Fibroblast of villous mesenchyme (primary cell): ENCODE data around the gene DIDO1. TPM values are rescaled to one million over a fixed set of nuclear protein-coding genes. Genes with fewer than 3 reads are reported as not detected.

Experiments used
- DNase-seq: peaks from one replicate; pipeline ENCODE4 v3.0.0-alpha.2; 2010; ENCODE audit warnings: low read depth
- H3K4me3 ChIP-seq: 2 replicates; pipeline ENCODE4 v1.5.1; 2011; ENCODE audit warnings: low read depth, mild to moderate bottlenecking, low read length
- CTCF ChIP-seq: IDR thresholded peaks from 2 replicates; pipeline ENCODE4 v1.5.1; 2012; ENCODE audit warnings: low read depth, mild to moderate bottlenecking, low read length; ENCODE audit not compliant: insufficient read depth
- total RNA-seq: library from RNA; depleted of rRNA; stranded (reverse); fragments of >200 nt; gene quantifications from 2 replicates; pipeline ENCODE4 v1.2.3, GENCODE V29; 2012

Gene DIDO1
- total RNA-seq, 1 donor, result 47.5 TPM

- no peak overlapping the region for H3K4me3 ChIP-seq
- DNase-seq, result no peak
These were observed 9.1 kb upstream of the DIDO1 start for GRCh38 chr20:62935204-62935967.

GRCh38 chr20:62933966-62934365 lies 7.7 kb upstream of the DIDO1 start:
- DNase-seq, result no peak
- TF ChIP-seq CTCF, result no peak
- no peak overlapping the region for H3K4me3 ChIP-seq

More at GRCh38 chr20:62935204-62935967, 9.1 kb upstream of the DIDO1 start:
- no peak for TF ChIP-seq CTCF

DNA sequence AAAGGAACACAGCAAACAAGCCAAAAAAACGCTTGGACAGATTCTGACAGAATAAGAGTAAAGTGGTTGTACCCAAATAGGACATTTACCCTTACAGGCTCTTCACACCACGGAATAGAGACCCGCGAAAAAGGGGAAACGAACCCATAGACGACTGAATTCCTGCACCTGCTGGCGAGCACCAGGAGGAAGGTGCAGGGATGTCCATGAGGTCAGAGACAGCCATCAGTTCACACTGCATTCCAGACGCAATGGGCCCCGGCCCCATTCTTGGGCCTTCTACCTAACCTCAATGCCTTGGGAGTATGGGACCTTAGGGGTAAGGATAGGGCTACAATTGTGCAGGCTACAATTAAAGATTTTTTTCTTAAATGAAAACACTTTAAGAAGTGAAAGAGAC lies 5.2 kb upstream of the DIDO1 start:
- DNase-seq, result no peak
- H3K4me3 ChIP-seq, result no peak overlapping the region
- TF ChIP-seq CTCF, result no peak

DNA sequence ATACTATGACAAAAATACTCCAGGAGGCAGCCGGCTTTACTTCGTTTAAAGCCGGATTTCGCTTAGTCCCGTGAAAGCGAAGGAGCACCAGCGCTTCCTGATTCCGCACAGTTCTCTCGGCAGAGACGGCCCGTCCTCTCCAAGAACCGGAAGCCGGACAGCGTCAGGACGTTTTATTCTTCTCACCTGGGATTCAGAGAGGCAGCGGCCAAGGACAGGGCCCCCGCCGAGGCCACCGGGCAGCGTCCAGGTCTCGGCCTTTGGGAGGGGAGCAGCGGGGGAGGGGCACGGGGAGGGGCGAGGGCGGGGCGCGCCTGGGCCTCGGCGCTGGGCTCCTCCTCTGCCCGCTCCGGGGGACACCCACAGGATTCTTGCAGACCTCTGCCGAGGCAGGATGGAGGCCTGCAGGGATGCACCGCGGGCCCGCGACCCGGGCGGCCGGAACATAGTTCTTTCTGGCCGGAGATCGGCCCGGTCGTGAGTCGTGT lies 2.8 kb upstream of the DIDO1 start:
- DNase-seq, result peak; percentile 63
- H3K4me3 ChIP-seq, result peak overlapping the region; percentile 64
- no peak for TF ChIP-seq CTCF

GRCh38 chr20:62928246-62928939 lies 2.1 kb upstream of the DIDO1 start:
- TF ChIP-seq CTCF, result no peak
- DNase-seq, result peak; percentile 48
- H3K4me3 ChIP-seq, result peak overlapping the region; percentile 64

DNA sequence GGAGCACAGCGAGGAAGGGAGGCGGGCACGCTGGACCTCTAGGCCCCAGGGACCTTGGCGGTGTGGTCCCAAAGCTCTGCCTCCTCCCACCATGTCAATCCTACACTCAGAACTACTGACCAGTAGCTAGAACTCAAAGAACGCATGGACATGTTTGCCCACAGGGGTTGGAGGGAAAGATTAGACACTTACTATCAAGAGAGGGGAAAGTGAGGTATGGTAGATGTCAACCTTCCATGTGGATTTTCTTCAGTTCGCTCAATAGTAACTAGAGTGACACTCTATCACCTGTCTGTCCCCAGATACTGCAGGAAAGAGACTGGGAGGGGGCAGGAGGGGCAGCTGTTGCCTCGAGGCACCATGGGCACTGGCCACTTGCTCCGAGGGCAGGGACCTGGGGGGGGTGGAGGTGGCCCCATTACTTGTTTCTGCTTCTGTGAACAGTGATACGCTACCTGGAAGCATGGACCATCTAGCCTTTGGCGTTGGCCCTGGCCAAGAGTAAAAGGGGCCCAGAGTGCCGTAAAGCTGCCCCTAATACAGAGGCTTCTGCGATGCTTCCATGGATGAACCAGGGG lies 912 bp upstream of the DIDO1 start:
- TF ChIP-seq CTCF, result no peak
- DNase-seq, result no peak

More for the DNA sequence above, 912 bp upstream of the DIDO1 start:
- H3K4me3 ChIP-seq, result peak overlapping the region; percentile 96
